NCI-H82 (cell line): Measurements from ENCODE around the gene GOLM1.
"Not testable (repeated sequence)": the region's sequence is repeated elsewhere in the genome, so short reads cannot be mapped to it uniquely, and the experiment has no call there.

Experiments
- DNase-seq: peaks from one replicate; lab custom pipeline; 2025; lab: John Stamatoyannopoulos, UW

The GOLM1 gene

GRCh38 chr9:86082870-86083269 is 16.5 kb downstream of the GOLM1 start:
- DNase-seq: no peak

- DNase-seq: no peak
Observed at GRCh38 chr9:86079865-86080469, 19.4 kb downstream of the GOLM1 start.

GRCh38 chr9:86079421-86079831 is 19.9 kb downstream of the GOLM1 start:
- DNase-seq: no peak

GRCh38 chr9:86078731-86079130 is 20.6 kb downstream of the GOLM1 start:
- no peak for DNase-seq

GRCh38 chr9:86077276-86077675 is 22.1 kb downstream of the GOLM1 start:
- DNase-seq: no peak

GRCh38 chr9:86075132-86076109 is 23.9 kb downstream of the GOLM1 start:
- no peak for DNase-seq

- DNase-seq: no peak
Observed at GRCh38 chr9:86073839-86074238, 25.5 kb downstream of the GOLM1 start.

GRCh38 chr9:86072394-86072877 is 26.9 kb downstream of the GOLM1 start:
- no peak for DNase-seq

- DNase-seq: peak; percentile 95
Observed at GRCh38 chr9:86069206-86069869, 30.0 kb downstream of the GOLM1 start.

GRCh38 chr9:86064220-86064619 is 35.1 kb downstream of the GOLM1 start:
- DNase-seq: peak; percentile 75

- DNase-seq: no peak
Observed at GRCh38 chr9:86062845-86063693, 36.3 kb downstream of the GOLM1 start.

- DNase-seq: no peak
Observed at GRCh38 chr9:86061972-86062739, 37.2 kb downstream of the GOLM1 start.

GRCh38 chr9:86057491-86057890 is 41.9 kb downstream of the GOLM1 start:
- DNase-seq: no peak

GRCh38 chr9:86054695-86055094 is 44.7 kb downstream of the GOLM1 start:
- DNase-seq: no peak

GRCh38 chr9:86052556-86053468 is 46.5 kb downstream of the GOLM1 start:
- DNase-seq: no peak

- DNase-seq: not testable (repeated sequence)
Observed at GRCh38 chr9:86048018-86048742, 51.2 kb downstream of the GOLM1 start.

- no peak for DNase-seq
Observed at GRCh38 chr9:86047361-86047760, 52.0 kb downstream of the GOLM1 start.

- no peak for DNase-seq
Observed at GRCh38 chr9:86046930-86047341, 52.4 kb downstream of the GOLM1 start.

GRCh38 chr9:86046071-86046636 is 53.2 kb downstream of the GOLM1 start:
- DNase-seq: no peak
